Measurements from ENCODE around the gene FLOT1.
A peak's percentile ranks its signal among the peaks of the same experiment; 100 is the strongest.

Gene FLOT1

GRCh38 chr6:30685157-30686008 is 57.1 kb downstream of the FLOT1 start:
- H3K4me3 ChIP-seq (IDR thresholded peaks at IDR 0.05; ENCODE audit: insufficient read depth, low read depth, low read length), result no peak overlapping the region
- H4K20me1 ChIP-seq (ENCODE audit: insufficient read depth), result no peaks in the 10 kb centered on the region
- no peaks in the 10 kb centered on the region for H3K36me3 ChIP-seq (ENCODE audit: insufficient read depth)
- peaks cover 64% of the 10 kb centered on the region for H3K4me1 ChIP-seq (ENCODE audit: low read depth, poor library complexity, severe bottlenecking)
- H3K4me2 ChIP-seq, result peak overlapping the region; percentile 65
- peaks cover 49% of the 10 kb centered on the region for H3K79me2 ChIP-seq (ENCODE audit: insufficient read depth, low read depth)
- H3K9ac ChIP-seq, result peak overlapping the region; percentile 1; the same call in 1 of the 2 replicates
- H3K27ac ChIP-seq, result no peak overlapping the region; the same call in 1 of the 2 replicates
- H3K27me3 ChIP-seq (ENCODE audit: insufficient read depth, low read depth), result no peaks in the 10 kb centered on the region
- H2AFZ ChIP-seq (ENCODE audit: low read depth), result no peak overlapping the region
- no peak for TF ChIP-seq CTCF (conservative IDR thresholded peaks at IDR 0.05; ENCODE audit: low read depth, low read length)

- peak overlapping the region; percentile 94 for H3K4me2 ChIP-seq
- peak overlapping the region; percentile 27; the same call in 1 of the 2 replicates for H3K27ac ChIP-seq
- no peaks in the 10 kb centered on the region for H3K36me3 ChIP-seq (ENCODE audit: insufficient read depth)
- H3K9ac ChIP-seq, result peak overlapping the region; percentile 13; the same call in 1 of the 2 replicates
- no peaks in the 10 kb centered on the region for H3K27me3 ChIP-seq (ENCODE audit: insufficient read depth, low read depth)
- no peak for TF ChIP-seq CTCF (conservative IDR thresholded peaks at IDR 0.05; ENCODE audit: low read depth, low read length)
- H4K20me1 ChIP-seq (ENCODE audit: insufficient read depth), result no peaks in the 10 kb centered on the region
- no peak overlapping the region for H3K4me3 ChIP-seq (IDR thresholded peaks at IDR 0.05; ENCODE audit: insufficient read depth, low read depth, low read length)
- H3K4me1 ChIP-seq (ENCODE audit: low read depth, poor library complexity, severe bottlenecking), result peaks cover 62% of the 10 kb centered on the region
- peaks cover 49% of the 10 kb centered on the region for H3K79me2 ChIP-seq (ENCODE audit: insufficient read depth, low read depth)
- H2AFZ ChIP-seq (ENCODE audit: low read depth), result no peak overlapping the region
These were observed 57.9 kb downstream of the FLOT1 start for GRCh38 chr6:30684386-30685156.

GRCh38 chr6:30683980-30684338 is 58.5 kb downstream of the FLOT1 start:
- no peak for TF ChIP-seq CTCF (conservative IDR thresholded peaks at IDR 0.05; ENCODE audit: low read depth, low read length)
- H4K20me1 ChIP-seq (ENCODE audit: insufficient read depth), result no peaks in the 10 kb centered on the region
- H3K4me2 ChIP-seq, result peak overlapping the region; percentile 94
- peak overlapping the region; percentile 13; the same call in 1 of the 2 replicates for H3K9ac ChIP-seq
- peaks cover 59% of the 10 kb centered on the region for H3K4me1 ChIP-seq (ENCODE audit: low read depth, poor library complexity, severe bottlenecking)
- H3K79me2 ChIP-seq (ENCODE audit: insufficient read depth, low read depth), result peaks cover 49% of the 10 kb centered on the region
- no peaks in the 10 kb centered on the region for H3K27me3 ChIP-seq (ENCODE audit: insufficient read depth, low read depth)
- no peaks in the 10 kb centered on the region for H3K36me3 ChIP-seq (ENCODE audit: insufficient read depth)
- H2AFZ ChIP-seq (ENCODE audit: low read depth), result no peak overlapping the region
- no peak overlapping the region for H3K4me3 ChIP-seq (IDR thresholded peaks at IDR 0.05; ENCODE audit: insufficient read depth, low read depth, low read length)
- H3K27ac ChIP-seq, result peak overlapping the region; percentile 27; the same call in 1 of the 2 replicates

- H2AFZ ChIP-seq (ENCODE audit: low read depth), result peak overlapping the region; percentile 15; the same call in 1 of the 2 replicates
- H3K27me3 ChIP-seq (ENCODE audit: insufficient read depth, low read depth), result no peaks in the 10 kb centered on the region
- peak overlapping the region; percentile 94 for H3K4me2 ChIP-seq
- H3K4me3 ChIP-seq (IDR thresholded peaks at IDR 0.05; ENCODE audit: insufficient read depth, low read depth, low read length), result no peak overlapping the region
- H3K36me3 ChIP-seq (ENCODE audit: insufficient read depth), result no peaks in the 10 kb centered on the region
- H3K79me2 ChIP-seq (ENCODE audit: insufficient read depth, low read depth), result peaks cover 49% of the 10 kb centered on the region
- H3K9ac ChIP-seq, result peak overlapping the region; percentile 45; the same call in 1 of the 2 replicates
- no peak for TF ChIP-seq CTCF (conservative IDR thresholded peaks at IDR 0.05; ENCODE audit: low read depth, low read length)
- H4K20me1 ChIP-seq (ENCODE audit: insufficient read depth), result no peaks in the 10 kb centered on the region
- peaks cover 59% of the 10 kb centered on the region for H3K4me1 ChIP-seq (ENCODE audit: low read depth, poor library complexity, severe bottlenecking)
- H3K27ac ChIP-seq, result peak overlapping the region; percentile 65
These were observed 59.1 kb downstream of the FLOT1 start for GRCh38 chr6:30683183-30683979.

Data from KMS-11 (cell line).